Caki2 (cell line): ENCODE results near the gene FXYD3. TPM values are rescaled to one million over a fixed set of nuclear protein-coding genes. Genes with fewer than 3 reads are reported as not detected.

Experiments used
- DNase-seq: peaks from one replicate; pipeline ENCODE4 v3.0.0-alpha.2; 2015; ENCODE audit warnings: low read depth
- in situ Hi-C: cut with HindIII; loops from 2 replicates; pipeline ENCODE4 v1.10.0; 2016; ENCODE audit warnings: low sequenced_read_pairs, low pct_unique_long_range_greater_than_20kb, mixed read lengths
- total RNA-seq: library from RNA; depleted of rRNA; stranded (reverse); fragments of >200 nt; shearing (Covaris generic); gene quantifications from 2 replicates; pipeline ENCODE4 v1.2.3, GENCODE V29; 2014; ENCODE audit warnings: low replicate concordance; rRNA removed

The FXYD3 gene
- total RNA-seq, 1 experiment from 2014 or later, result not detected

GRCh38 chr19:35166100-35167063, 50.8 kb downstream of the FXYD3 start:
- in situ Hi-C loops, result no loop called here
- DNase-seq, result no peak

GRCh38 chr19:35167251-35168119, 51.9 kb downstream of the FXYD3 start:
- no peak for DNase-seq
- in situ Hi-C loops, result no loop called here

GRCh38 chr19:35168196-35168595, 52.6 kb downstream of the FXYD3 start:
- in situ Hi-C loops, result no loop called here
- no peak for DNase-seq

GRCh38 chr19:35169221-35169995, 53.8 kb downstream of the FXYD3 start:
- no peak for DNase-seq
- in situ Hi-C loops, result no loop called here

- no peak for DNase-seq
- in situ Hi-C loops, result no loop called here
Measured at GRCh38 chr19:35170359-35171061, 54.9 kb downstream of the FXYD3 start.

- in situ Hi-C loops, result no loop called here
- DNase-seq, result no peak
Measured at GRCh38 chr19:35171730-35172129, 56.1 kb downstream of the FXYD3 start.

Other genes starting within 250 kb of the FXYD3 start
- 0.23 and 2.7 TPM in 2 replicates for gene ZNF30, start 188.9 kb upstream of the FXYD3 start, total RNA-seq
- gene ZNF792, start 151.6 kb upstream of the FXYD3 start, total RNA-seq, result 3.9 and 6.7 TPM in 2 replicates
- gene GRAMD1A, start 115.5 kb upstream of the FXYD3 start, total RNA-seq, result 32.8 and 44.9 TPM in 2 replicates
- 3.3 and 4.3 TPM in 2 replicates for gene SCN1B, start 85.4 kb upstream of the FXYD3 start, total RNA-seq
- gene HPN, start 74.1 kb upstream of the FXYD3 start, total RNA-seq, result 0.84 TPM in 1 of 2 replicates, not detected in the other
- 0.29 TPM in 1 of 2 replicates, not detected in the other for gene LGI4, start 19.2 kb downstream of the FXYD3 start, total RNA-seq
- not detected in 2 replicates for gene FXYD1, start 23.0 kb downstream of the FXYD3 start, total RNA-seq
- gene FXYD7, start 27.4 kb downstream of the FXYD3 start, total RNA-seq, result not detected in 2 replicates
- gene FXYD5, start 38.9 kb downstream of the FXYD3 start, total RNA-seq, result 43.7 and 51.5 TPM in 2 replicates
- not detected in 2 replicates for gene FAM187B, start 112.9 kb downstream of the FXYD3 start, total RNA-seq
- 13.0 and 33.0 TPM in 2 replicates for gene LSR, start 133.2 kb downstream of the FXYD3 start, total RNA-seq
- gene USF2, start 153.1 kb downstream of the FXYD3 start, total RNA-seq, result 111 and 128 TPM in 2 replicates
- 0.06 TPM in 1 of 2 replicates, not detected in the other for gene HAMP, start 166.7 kb downstream of the FXYD3 start, total RNA-seq
- gene MAG, start 176.3 kb downstream of the FXYD3 start, total RNA-seq, result 5.7 and 10.4 TPM in 2 replicates
- 15.4 and 20.6 TPM in 2 replicates for gene CD22, start 213.4 kb downstream of the FXYD3 start, total RNA-seq
- 1.7 and 6.1 TPM in 2 replicates for gene FFAR1, start 232.1 kb downstream of the FXYD3 start, total RNA-seq
- not detected in 2 replicates for gene FFAR3, start 242.6 kb downstream of the FXYD3 start, total RNA-seq